Activated CD8-positive, alpha-beta T cell treated with anti-CD3 and anti-CD28 coated beads for 36 hours (primary cell): ENCODE measurements around the gene RND3. TPM values are rescaled to one million over a fixed set of nuclear protein-coding genes. Genes with fewer than 3 reads are reported as not detected.

ENCODE experiments used
- ATAC-seq: fragments of 200-7000 bp; cut with Tn5 transposase; one replicate; pipeline ENCODE4 v1.10.0; 2021; ENCODE audit warnings: mild to moderate bottlenecking, moderate library complexity
- CTCF ChIA-PET: fragments of 350-600 bp; sonication (Branson Sonifier 250); formaldehyde crosslinking; loops from one replicate; lab custom pipeline; 2021; ENCODE audit warnings: antibody characterized with exemption; lab: Charles Lee
- POLR2A ChIA-PET: fragments of 350-600 bp; sonication (Branson Sonifier 250); formaldehyde crosslinking; loops from one replicate; lab custom pipeline; 2021; ENCODE audit warnings: antibody characterized with exemption; lab: Charles Lee
- DNase-seq: peaks from one replicate; pipeline ENCODE4 v3.0.0-alpha.2; 2020
- H3K27ac Mint-ChIP-seq: one replicate; pipeline ENCODE4 v1.8.0; 2021; ENCODE audit warnings: mild to moderate bottlenecking, mixed read lengths
- H3K27me3 Mint-ChIP-seq: one replicate; pipeline ENCODE4 v1.8.0; 2021; ENCODE audit warnings: mixed read lengths
- H3K36me3 Mint-ChIP-seq: one replicate; pipeline ENCODE4 v1.8.0; 2021; ENCODE audit warnings: low read depth, mixed read lengths
- H3K4me1 Mint-ChIP-seq: one replicate; pipeline ENCODE4 v1.8.0; 2021; ENCODE audit warnings: low read depth, mixed read lengths
- H3K4me3 Mint-ChIP-seq: one replicate; pipeline ENCODE4 v1.8.0; 2021; ENCODE audit warnings: mild to moderate bottlenecking, moderate library complexity, mixed read lengths
- H3K9me3 Mint-ChIP-seq: one replicate; pipeline ENCODE4 v1.8.0; 2021; ENCODE audit warnings: mixed read lengths
- intact Hi-C: fragments of 100-400 bp; cut with micrococcal nuclease; formaldehyde crosslinking; loops from one replicate; pipeline ENCODE4 v1.10.0; 2022
- total RNA-seq, 2 experiments: library from RNA; stranded (reverse); gene quantifications; one replicate each; pipeline ENCODE4 v1.2.3, GENCODE V29; 2021
- TF ChIP-seq, protein P1 (sequence below): fragments of 200-600 bp; IDR thresholded peaks from one replicate; pipeline ENCODE4 v1.8.0; 2022; ENCODE audit warnings: antibody characterized with exemption, mild to moderate bottlenecking

RND3 gene
- total RNA-seq, 2 experiments from 2014 or later: not detected

DNA sequence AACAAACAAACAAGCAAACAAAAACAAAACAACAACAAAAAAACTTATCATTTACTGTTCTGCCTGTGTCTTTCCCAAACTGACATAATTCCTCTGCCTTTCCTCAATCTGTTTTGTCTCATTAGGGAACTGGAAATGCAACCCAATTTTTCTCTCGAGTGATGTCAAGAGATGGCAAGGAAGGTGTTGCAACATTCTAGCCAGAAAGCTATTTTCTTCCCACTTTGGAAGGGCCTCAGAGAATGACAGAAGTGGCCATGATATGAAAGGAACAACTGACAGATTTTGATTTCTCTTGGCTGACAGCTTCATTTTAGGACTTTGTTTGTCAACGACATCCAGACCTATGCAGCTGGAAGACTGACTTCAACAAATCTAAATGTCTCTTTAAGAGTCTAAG lies 24.7 kb downstream of the RND3 start:
- intact Hi-C loops: no loop called here
- Mint-ChIP-seq H3K27ac (no peak overlapping the region), H3K27me3 (peaks cover 1% of the 10 kb centered on the region), H3K4me3 (no peak overlapping the region), H3K36me3 (no peaks in the 10 kb centered on the region), H3K4me1 (no peaks in the 10 kb centered on the region), H3K9me3 (no peaks in the 10 kb centered on the region)
- no peak for DNase-seq
- TF ChIP-seq, protein P1, sequence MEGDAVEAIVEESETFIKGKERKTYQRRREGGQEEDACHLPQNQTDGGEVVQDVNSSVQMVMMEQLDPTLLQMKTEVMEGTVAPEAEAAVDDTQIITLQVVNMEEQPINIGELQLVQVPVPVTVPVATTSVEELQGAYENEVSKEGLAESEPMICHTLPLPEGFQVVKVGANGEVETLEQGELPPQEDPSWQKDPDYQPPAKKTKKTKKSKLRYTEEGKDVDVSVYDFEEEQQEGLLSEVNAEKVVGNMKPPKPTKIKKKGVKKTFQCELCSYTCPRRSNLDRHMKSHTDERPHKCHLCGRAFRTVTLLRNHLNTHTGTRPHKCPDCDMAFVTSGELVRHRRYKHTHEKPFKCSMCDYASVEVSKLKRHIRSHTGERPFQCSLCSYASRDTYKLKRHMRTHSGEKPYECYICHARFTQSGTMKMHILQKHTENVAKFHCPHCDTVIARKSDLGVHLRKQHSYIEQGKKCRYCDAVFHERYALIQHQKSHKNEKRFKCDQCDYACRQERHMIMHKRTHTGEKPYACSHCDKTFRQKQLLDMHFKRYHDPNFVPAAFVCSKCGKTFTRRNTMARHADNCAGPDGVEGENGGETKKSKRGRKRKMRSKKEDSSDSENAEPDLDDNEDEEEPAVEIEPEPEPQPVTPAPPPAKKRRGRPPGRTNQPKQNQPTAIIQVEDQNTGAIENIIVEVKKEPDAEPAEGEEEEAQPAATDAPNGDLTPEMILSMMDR: no peak
- ChIA-PET POLR2A (interaction anchor here (0.6 kb wide), 1 partner anchor 703 kb away, joined by 3 read pairs; no protein-coding TSS in a partner anchor), CTCF (no interaction called here)
- no peak for ATAC-seq

DNA sequence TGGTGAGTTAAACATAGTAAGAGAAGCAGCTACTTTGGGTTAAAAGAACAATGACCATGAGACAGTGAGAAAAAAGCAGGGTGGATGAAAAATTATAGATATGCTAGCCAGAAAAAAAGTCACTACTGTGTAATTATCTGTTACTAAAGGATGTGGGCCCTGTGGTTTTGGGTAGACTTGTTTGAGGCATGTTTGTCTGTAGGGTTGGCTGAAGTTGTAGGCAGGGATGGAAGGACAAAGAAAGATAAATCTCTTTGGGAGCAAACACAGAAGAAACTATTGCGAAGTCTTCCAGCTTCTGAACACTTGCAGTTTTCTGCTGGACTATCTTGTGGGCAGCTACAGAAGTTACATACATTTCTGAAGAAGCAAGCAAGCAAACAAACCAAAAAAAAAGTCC lies 28.2 kb downstream of the RND3 start:
- Mint-ChIP-seq H3K4me1 (no peaks in the 10 kb centered on the region), H3K9me3 (no peaks in the 10 kb centered on the region), H3K27me3 (peaks cover 2% of the 10 kb centered on the region), H3K27ac (no peak overlapping the region), H3K36me3 (no peaks in the 10 kb centered on the region), H3K4me3 (no peak overlapping the region)
- ChIA-PET CTCF (no interaction called here), POLR2A (no interaction called here)
- TF ChIP-seq, protein P1: no peak
- no peak for DNase-seq
- intact Hi-C loops: no loop called here
- no peak for ATAC-seq

DNA sequence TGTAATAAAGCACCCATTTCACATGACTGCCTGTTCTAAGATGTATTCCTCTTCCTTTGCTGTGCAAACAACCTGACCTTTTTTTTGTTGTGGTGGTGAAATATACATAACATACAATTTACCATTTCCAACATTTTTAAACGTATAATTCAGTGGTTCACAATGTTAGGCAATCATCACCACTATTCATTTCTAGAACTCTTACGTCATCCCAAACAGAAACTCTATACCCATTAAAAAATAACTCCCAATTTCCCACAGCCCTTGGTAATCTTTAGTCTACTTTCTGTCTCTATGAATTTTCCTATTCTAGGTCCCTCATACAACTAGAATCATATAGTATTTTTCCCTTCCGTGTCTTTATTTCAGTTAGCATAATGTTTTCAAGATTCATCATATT lies 36.7 kb downstream of the RND3 start:
- Mint-ChIP-seq H3K27me3 (peaks cover 2% of the 10 kb centered on the region), H3K4me1 (no peaks in the 10 kb centered on the region), H3K9me3 (no peaks in the 10 kb centered on the region), H3K27ac (no peak overlapping the region), H3K4me3 (no peak overlapping the region), H3K36me3 (no peaks in the 10 kb centered on the region)
- ATAC-seq: no peak
- DNase-seq: no peak
- intact Hi-C loops: no loop called here
- ChIA-PET CTCF (no interaction called here), POLR2A (no interaction called here)
- TF ChIP-seq, protein P1: no peak

DNA sequence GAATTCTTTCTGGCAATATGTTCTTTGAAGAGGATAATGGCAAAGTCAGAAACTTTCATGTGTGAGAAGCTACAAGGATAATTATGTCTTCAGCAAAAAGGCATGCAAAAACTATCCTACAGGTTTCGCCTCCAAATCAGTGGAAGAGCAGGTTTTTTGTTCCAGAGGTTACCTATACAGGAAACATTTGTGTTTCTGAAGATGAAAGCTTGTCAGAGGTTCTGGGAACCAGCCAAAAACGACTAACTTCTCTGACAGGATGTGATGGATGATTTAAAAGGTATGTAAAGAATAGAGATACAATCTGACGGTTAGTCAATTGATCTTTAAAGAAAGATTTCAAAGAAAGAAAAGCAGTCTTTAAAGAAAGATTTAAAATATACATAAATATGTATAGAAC lies 37.6 kb downstream of the RND3 start:
- ChIA-PET CTCF (no interaction called here), POLR2A (no interaction called here)
- no peaks in the 10 kb centered on the region for H3K36me3 Mint-ChIP-seq
- no peaks in the 10 kb centered on the region for H3K4me1 Mint-ChIP-seq
- no peak for DNase-seq
- no peaks in the 10 kb centered on the region for H3K9me3 Mint-ChIP-seq
- peaks cover 1% of the 10 kb centered on the region for H3K27me3 Mint-ChIP-seq
- intact Hi-C loops: no loop called here
- TF ChIP-seq, protein P1: no peak
- H3K4me3 Mint-ChIP-seq: no peak overlapping the region
- no peak for ATAC-seq
- H3K27ac Mint-ChIP-seq: no peak overlapping the region

DNA sequence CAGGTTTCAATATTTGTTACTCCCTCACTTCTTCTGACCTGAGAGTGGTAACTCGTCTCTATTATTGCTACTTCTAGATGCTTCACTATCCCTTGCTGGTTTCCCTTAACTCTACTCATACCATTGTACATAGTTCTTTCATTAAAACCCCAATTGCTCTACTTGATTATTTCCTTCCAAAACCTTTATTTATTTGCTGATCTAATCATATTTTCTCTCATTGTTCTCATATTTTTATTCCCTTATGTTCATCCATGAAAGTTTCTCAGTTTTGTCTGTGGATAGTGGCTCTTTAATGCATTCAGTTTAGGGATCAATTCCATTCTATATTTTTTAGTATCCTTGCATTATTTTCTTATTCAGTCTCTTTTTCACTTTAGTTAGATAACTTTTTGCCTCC lies 42.1 kb downstream of the RND3 start:
- DNase-seq (no peak), ATAC-seq (no peak)
- Mint-ChIP-seq H3K27me3 (no peaks in the 10 kb centered on the region), H3K9me3 (no peaks in the 10 kb centered on the region), H3K4me3 (no peak overlapping the region), H3K4me1 (no peaks in the 10 kb centered on the region), H3K27ac (no peak overlapping the region), H3K36me3 (no peaks in the 10 kb centered on the region)
- TF ChIP-seq, protein P1: no peak
- ChIA-PET POLR2A (no interaction called here), CTCF (no interaction called here)
- intact Hi-C loops: no loop called here
